Right cardiac atrium (tissue), 5 donors: ENCODE measurements around the gene NECAB2. TPM values are rescaled to one million over a fixed set of nuclear protein-coding genes. Genes with fewer than 3 reads are reported as not detected.
A peak's percentile ranks its signal among the peaks of the same experiment; 100 is the strongest.
"Not testable (repeated sequence)": the region's sequence is repeated elsewhere in the genome, so short reads cannot be mapped to it uniquely, and the experiment has no call there.

ENCODE experiments used
- ATAC-seq, 2 donors: fragments of 200-7000 bp; cut with Tn5 transposase; one replicate each; pipeline versions ENCODE4 v1.8.0 to v1.9.1; 2020; ENCODE audit warnings: moderate library complexity in 2 of 2, mild to moderate bottlenecking in 1 of 2
- DNase-seq, 3 donors: peaks; one replicate each; pipeline ENCODE4 v3.0.0-alpha.2; 2020
- H3K27ac ChIP-seq: one replicate; pipeline ENCODE4 v1.5.1; 2013; ENCODE audit warnings: mild to moderate bottlenecking, low read length, control low read depth, moderate library complexity
- H3K27me3 ChIP-seq: one replicate; pipeline ENCODE4 v1.6.1; 2013; ENCODE audit not compliant: control insufficient read depth, insufficient read depth
- H3K4me1 ChIP-seq: one replicate; pipeline ENCODE4 v1.6.1; 2013; ENCODE audit warnings: low read length; ENCODE audit not compliant: control insufficient read depth, insufficient read depth
- H3K4me3 ChIP-seq: one replicate; pipeline ENCODE4 v1.5.1; 2013; ENCODE audit warnings: low read length, control low read depth
- H3K9me3 ChIP-seq: one replicate; pipeline ENCODE4 v1.6.1; 2013; ENCODE audit warnings: low read length; ENCODE audit not compliant: control insufficient read depth
- WGBS: extraction: QIAGEN DNeasy Blood & Tissue Kit; methylation state at CpG from one replicate; pipeline ENCODE4 v1.1.7; 2013; 5-methylcytosine and 5-hydroxymethylcytosine counted together
- intact Hi-C, 4 donors: fragments of 100-400 bp; cut with DNase I; formaldehyde crosslinking; loops; one replicate each; pipeline versions ENCODE4 v1.11.0 to v1.14.0; 2022 to 2023
- polyA plus RNA-seq: library from polyadenylated mRNA; stranded (reverse); fragments of 200-250 nt; gene quantifications from one replicate; pipeline ENCODE4 v1.2.3, GENCODE V29; 2013
- total RNA-seq, 4 donors: library from RNA; stranded (reverse); fragmentation: NEBNext Ultra II Directional; extraction: Animal tissue kit (Norgen Biotek cat#: 25700); gene quantifications; one replicate each; pipeline ENCODE4 v1.2.1, GENCODE V29; 2021
- donor health status: healthy with polysubstance abuse.
- donor health status: DM: no; HTN: yes; CAD: no.
- donor health status: DM: no; HTN: no; CAD: no.
- donor health status: DM: no; HTN: yes; CAD: no; lungs with severe emphysema.
- donor health status: DM: yes; HTN: yes; CAD: no.

The NECAB2 gene
- total and polyA plus RNA-seq, 5 donors: 0.28 to 1.8 (median 1.7) TPM

DNA sequence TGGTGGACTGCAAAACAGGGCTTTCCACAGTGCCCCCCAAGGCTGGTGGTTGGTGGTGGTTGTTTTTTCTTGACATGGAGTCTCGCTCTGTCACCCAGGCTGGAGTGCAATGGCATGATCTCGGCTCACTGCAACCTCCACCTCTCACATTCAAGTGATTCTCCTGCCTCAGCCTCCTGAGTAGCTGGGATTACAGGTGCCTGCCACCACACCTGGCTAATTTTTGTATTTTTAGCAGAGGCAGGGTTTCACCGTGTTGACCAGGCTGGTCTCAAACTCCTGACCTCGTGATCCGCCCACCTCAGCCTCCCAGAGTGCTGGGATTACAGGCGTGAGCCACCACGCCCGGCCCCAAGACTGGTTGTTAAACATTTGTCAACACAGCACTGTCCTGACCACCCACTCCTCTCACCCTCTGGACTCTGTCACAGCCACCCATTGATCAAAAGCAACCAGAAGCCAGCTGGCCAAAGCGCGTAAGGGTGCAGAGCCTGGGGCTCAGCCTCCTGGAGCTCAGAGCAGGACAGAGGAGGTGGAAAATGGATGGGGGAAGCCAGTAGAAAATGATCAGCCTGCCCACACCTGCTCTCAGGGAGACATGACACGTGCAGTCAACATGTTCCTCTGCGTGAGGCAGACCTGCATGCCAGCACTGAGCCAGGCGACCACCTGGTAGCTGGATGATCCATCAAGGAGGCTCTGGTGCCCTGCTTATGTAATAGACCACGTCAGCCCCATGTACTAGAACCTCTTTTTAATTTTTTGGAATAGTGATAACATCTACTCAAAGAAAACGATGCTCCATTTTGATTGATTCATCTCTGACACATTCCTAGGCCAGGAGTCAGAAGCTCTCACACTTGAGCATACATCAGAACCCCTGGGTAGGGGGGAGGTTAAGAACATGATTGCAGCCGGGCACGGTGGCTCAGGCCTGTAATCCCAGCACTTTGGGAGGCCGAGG is 29.8 kb upstream of the NECAB2 start:
- no peaks in the 10 kb centered on the region for H3K27me3 ChIP-seq
- 92% methylated on average over 18 of the region's 18 CpGs for WGBS
- ATAC-seq (no peak), DNase-seq (peak in 2 of 3 donors; percentile 7 to 19)
- no peaks in the 10 kb centered on the region for H3K9me3 ChIP-seq
- H3K27ac ChIP-seq: no peak overlapping the region
- no peak overlapping the region for H3K4me3 ChIP-seq
- H3K4me1 ChIP-seq: no peaks in the 10 kb centered on the region
- intact Hi-C loops: no loop called here

DNA sequence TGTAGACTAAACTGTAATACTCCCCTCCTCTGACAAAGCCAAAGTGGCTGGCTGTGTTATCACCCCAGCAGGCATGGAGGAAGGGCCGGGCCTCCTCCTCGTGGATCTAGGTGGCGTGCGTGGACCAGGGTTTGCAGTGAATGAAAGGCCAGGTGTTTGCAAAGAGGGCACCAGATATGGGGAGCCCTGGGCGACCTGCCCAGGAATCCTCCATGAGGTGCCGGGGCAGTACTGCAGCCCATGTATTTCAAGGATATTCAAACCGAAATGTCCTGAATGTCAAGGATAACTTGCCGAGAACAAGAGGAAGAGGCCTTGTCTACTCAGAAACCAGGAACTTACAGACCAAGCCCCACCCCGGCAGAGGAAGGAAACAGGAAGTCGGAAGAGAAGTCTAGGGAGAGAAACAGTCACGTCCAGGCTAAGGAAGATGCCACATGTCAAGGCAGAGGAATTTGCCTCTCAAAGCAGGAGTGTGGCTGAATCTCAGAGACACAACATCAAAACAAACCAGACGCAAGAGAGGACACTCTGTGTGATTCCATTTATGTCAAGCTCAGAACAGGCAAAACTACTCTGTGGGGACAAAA is 28.7 kb upstream of the NECAB2 start:
- 62% methylated on average over 12 of the region's 12 CpGs for WGBS
- no peaks in the 10 kb centered on the region for H3K27me3 ChIP-seq
- DNase-seq (peak in 2 of 3 donors; percentile 36 to 55), ATAC-seq (no peak)
- intact Hi-C loops: no loop called here
- no peak overlapping the region for H3K27ac ChIP-seq
- no peaks in the 10 kb centered on the region for H3K4me1 ChIP-seq
- no peaks in the 10 kb centered on the region for H3K9me3 ChIP-seq
- no peak overlapping the region for H3K4me3 ChIP-seq

DNA sequence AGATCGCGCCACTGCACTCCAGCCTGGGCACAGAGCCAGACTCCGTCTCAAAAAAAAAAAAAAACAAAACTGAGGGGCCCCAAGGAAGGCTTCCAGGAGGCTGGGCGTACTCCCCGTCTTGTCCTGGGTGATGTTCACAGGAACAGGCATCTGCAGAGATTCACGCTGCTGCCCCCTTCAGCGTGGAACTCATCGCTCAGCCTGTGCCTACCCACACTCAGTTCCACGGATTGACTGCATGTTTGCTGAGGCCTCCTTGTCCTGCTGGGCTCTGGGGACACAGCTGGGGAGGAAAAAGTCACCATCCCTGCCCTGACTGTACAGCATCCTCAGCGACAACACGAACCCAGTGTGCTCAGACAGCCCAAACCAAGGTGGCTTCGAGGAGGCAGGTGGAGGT is 27.9 kb upstream of the NECAB2 start:
- no peak overlapping the region for H3K27ac ChIP-seq
- no peaks in the 10 kb centered on the region for H3K4me1 ChIP-seq
- no peak for ATAC-seq
- H3K4me3 ChIP-seq: no peak overlapping the region
- intact Hi-C loops: no loop called here
- 64% methylated on average over 12 of the region's 12 CpGs for WGBS
- H3K9me3 ChIP-seq: no peaks in the 10 kb centered on the region
- peak in 2 of 3 donors; percentile 16 to 26 for DNase-seq
- no peaks in the 10 kb centered on the region for H3K27me3 ChIP-seq

DNA sequence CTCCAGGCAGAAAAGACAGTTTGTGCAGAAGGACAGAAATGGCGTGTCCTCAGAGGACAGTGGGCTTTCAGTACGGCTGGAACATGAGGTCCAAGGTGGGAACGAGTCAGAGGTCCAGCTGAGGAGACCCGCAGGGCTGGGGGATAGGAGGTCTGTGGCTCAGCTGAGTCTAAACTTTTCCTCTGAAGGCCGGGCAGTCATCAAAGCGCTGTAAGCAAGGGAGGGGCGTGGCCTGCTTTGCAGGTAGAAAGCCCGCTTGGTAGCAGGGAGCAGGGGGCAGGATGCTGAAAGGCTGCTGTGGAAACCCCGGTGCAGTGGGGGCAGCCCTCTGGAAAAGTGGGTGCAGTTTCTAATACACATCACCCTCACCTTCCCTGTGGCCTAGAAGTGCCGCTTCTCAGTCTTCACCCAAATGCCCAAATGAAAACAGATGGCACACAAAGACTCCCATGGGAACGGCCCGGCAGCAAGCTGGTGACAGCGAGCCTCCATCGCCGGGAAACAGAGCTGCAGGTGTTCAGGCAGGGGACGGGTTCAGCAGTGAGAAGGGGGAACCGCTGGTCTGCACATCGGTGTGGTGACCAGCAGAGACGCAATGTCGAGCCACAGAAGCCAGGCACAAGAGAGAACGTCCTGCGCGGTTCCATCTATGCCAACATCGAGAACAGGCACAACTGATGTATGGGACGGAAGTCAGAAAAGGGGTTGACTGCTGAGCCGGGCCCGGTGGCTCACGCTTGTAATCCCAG is 27.2 kb upstream of the NECAB2 start:
- 84% methylated on average over 28 of the region's 28 CpGs for WGBS
- Histone ChIP-seq H3K9me3 (no peaks in the 10 kb centered on the region), H3K4me1 (no peaks in the 10 kb centered on the region), H3K4me3 (no peak overlapping the region), H3K27me3 (no peaks in the 10 kb centered on the region), H3K27ac (no peak overlapping the region)
- ATAC-seq (no peak), DNase-seq (peak in 2 of 3 donors; percentile 32 to 48)
- intact Hi-C loops: no loop called here

DNA sequence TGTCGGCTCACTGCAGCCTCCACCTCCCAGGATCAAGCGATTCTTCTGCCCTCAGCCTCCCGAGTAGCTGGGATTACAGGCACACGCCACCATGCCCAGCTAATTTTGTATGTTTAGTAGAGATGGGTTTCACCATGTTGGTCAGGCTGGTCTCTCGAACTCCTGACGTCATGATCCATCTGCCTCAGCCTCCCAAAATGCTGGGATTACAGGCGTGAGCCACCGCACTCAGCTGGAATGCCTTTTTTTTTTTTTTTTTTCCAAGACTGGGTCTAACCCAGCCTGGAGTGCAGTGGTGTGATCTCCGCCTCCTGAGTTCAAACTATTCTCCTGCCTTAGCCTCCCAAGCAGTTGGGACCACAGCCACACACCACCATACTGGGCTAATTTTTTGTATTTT is 26.5 kb upstream of the NECAB2 start:
- peak in 1 of 3 donors; percentile 8 for DNase-seq
- H3K9me3 ChIP-seq, H3K27me3 ChIP-seq, ATAC-seq, H3K27ac ChIP-seq, H3K4me3 ChIP-seq, H3K4me1 ChIP-seq, intact Hi-C loops: not testable (repeated sequence)
- 95% methylated on average over 9 of the region's 9 CpGs for WGBS

DNA sequence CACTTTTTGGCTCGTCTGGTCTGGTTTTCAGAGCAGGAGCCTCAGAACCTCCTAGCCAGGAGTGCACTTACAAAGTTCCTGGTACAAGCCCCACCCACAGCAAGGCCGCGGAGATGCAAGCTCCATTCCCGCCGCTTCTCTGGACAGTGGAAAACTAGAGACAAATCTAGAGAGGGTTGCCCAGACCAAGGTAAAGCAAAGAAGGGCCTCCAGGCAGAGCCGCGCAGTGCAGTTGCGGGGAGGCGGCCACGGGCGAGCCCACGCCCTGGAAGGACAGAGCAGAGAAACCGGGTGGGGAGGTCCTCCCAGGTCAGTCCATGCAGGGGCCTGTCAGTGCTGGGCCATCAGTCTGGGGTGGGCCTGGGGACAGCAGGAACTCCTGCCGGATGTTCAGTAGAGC is 26.0 kb upstream of the NECAB2 start:
- intact Hi-C loops: no loop called here
- Histone ChIP-seq H3K9me3 (no peaks in the 10 kb centered on the region), H3K4me3 (no peak overlapping the region), H3K4me1 (no peaks in the 10 kb centered on the region), H3K27me3 (no peaks in the 10 kb centered on the region), H3K27ac (no peak overlapping the region)
- 95% methylated on average over 14 of the region's 14 CpGs for WGBS
- DNase-seq: peak in 2 of 3 donors; percentile 16 to 19
- no peak for ATAC-seq

DNA sequence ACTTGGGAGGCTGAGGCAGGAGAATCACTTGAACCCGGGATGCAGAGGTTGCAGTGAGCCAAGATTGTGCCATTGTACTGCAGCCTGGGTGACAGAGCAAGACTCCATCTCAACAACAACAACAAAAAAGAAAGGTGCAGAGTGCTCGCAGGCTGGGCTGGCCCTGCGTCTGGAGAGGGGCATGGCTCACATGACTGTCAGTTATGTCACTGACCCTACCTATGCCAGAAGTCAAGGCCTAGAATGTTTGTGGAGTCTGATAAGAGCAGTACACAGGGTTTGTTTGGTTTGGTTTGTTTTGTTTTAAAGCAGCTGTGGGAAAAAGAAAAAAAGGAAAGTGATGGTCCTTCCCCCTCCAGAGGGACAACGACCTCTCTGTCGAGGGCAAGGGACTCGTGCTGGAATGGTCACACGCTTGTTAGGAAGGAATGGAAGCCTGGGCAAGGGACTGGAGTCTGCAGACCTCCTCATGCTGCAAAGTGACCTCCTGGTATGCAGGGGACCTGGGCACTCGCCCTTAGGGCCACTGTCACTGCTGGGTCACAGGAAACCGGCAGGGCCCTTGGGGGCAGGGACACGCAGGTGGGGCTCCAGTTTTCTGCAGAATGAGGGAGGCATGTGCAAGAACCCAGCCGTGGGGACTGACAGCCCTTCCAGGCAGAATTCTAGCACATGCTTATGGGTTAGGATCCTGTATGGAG is 25.1 kb upstream of the NECAB2 start:
- Histone ChIP-seq H3K27me3 (no peaks in the 10 kb centered on the region), H3K4me3 (no peak overlapping the region), H3K27ac (no peak overlapping the region), H3K4me1 (no peaks in the 10 kb centered on the region), H3K9me3 (no peaks in the 10 kb centered on the region)
- DNase-seq (peak in 1 of 3 donors; percentile 14), ATAC-seq (no peak)
- intact Hi-C loops: no loop called here
- 63% methylated on average over 11 of the region's 11 CpGs for WGBS

DNA sequence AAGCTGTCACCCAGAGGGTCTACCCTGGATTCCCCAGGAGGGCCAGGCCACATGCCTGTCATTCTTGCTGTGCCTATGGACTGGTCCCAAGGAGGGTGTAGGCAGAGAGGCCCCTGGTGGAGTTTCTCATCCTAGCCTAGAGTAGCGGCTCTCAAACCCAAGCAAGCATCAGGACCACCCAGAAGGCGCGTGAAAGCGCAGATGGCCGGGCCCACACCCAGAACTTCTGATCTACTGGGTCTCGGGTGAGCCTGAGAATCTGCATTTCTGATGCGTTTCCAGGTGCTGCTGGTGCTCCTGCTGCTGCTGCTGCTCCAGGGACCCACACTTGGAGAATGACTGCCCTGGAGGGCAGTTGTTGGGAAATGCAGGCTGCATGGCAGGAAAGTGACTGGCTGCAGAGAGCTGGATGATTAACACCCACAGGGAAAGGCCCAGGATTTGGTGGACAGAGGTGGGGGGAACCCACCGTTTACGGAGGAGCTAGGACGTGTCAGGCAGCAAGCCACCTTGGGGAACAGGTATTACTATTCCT is 24.5 kb upstream of the NECAB2 start:
- 92% methylated on average over 10 of the region's 10 CpGs for WGBS

DNA sequence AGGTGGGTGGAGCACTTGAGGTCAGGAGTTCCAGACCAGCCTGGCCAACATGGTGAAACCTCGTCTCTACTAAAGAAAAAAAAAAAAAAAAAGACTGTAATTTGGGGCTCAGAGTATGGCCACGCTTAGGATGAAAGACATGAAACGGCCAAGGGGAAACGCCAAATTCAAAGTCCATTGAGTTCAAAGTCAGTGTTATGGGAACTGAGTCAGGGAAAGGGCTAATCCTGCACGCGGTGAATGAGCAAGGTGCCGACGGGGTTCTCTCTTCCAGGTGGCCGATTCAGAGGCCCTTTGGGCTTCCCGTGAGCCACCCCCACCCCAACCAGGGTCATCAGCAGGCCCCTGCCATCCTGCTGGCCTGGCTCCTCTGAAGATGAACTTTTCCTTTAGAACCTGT is 22.5 kb upstream of the NECAB2 start:
- intact Hi-C loops: no loop called here
- ATAC-seq: no peak
- no peak for DNase-seq
- H3K27me3 ChIP-seq: no peaks in the 10 kb centered on the region
- WGBS: 92% methylated on average over 10 of the region's 10 CpGs
- no peak overlapping the region for H3K27ac ChIP-seq
- H3K4me1 ChIP-seq: no peaks in the 10 kb centered on the region
- no peaks in the 10 kb centered on the region for H3K9me3 ChIP-seq
- no peak overlapping the region for H3K4me3 ChIP-seq

More for the DNA sequence above, 24.5 kb upstream of the NECAB2 start:
- no peak overlapping the region for H3K4me3 ChIP-seq
- intact Hi-C loops: no loop called here
- DNase-seq (peak in 2 of 3 donors; percentile 14 to 16), ATAC-seq (no peak)
- H3K27ac ChIP-seq: no peak overlapping the region
- H3K9me3 ChIP-seq: no peaks in the 10 kb centered on the region
- H3K4me1 ChIP-seq: no peaks in the 10 kb centered on the region
- no peaks in the 10 kb centered on the region for H3K27me3 ChIP-seq

DNA sequence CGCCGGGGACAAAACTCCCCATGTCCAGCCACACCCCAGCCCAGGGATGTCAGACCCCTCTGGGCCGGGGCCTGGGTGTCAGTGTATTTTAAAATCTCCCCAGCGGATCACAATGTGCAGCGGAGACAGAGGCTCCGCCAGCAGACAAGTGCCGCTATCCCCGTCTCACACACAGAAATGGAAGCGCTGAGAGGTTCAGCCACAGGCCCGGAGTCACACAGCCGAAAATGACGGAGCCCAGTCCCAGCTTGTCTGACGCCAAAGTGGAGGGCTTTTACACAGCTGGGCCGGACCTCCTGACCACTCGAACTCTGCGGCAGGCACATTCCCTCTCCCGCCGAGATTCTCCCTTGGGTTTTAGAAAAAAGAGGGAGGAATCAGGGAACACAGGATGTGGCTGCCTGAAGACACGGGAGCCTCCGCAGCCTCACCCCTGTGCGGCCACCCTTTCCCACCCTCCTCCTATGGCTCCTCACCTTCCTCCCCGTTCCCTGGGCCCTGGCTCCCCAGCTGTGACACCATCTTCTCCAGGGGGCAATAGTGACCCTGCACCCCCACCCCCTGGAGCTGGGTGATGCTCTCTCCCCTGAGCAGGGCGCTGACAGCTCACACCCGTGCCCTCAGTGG is 21.8 kb upstream of the NECAB2 start:
- 79% methylated on average over 24 of the region's 24 CpGs for WGBS
- DNase-seq (no peak), ATAC-seq (no peak)
- Histone ChIP-seq H3K9me3 (no peaks in the 10 kb centered on the region), H3K4me1 (no peaks in the 10 kb centered on the region), H3K4me3 (no peak overlapping the region), H3K27ac (no peak overlapping the region), H3K27me3 (no peaks in the 10 kb centered on the region)
- intact Hi-C loops: no loop called here
